ENCODE measurements around the gene CACNG7.
"Not testable (repeated sequence)": the region's sequence is repeated elsewhere in the genome, so short reads cannot be mapped to it uniquely, and the experiment has no call there.

CACNG7 gene

DNA sequence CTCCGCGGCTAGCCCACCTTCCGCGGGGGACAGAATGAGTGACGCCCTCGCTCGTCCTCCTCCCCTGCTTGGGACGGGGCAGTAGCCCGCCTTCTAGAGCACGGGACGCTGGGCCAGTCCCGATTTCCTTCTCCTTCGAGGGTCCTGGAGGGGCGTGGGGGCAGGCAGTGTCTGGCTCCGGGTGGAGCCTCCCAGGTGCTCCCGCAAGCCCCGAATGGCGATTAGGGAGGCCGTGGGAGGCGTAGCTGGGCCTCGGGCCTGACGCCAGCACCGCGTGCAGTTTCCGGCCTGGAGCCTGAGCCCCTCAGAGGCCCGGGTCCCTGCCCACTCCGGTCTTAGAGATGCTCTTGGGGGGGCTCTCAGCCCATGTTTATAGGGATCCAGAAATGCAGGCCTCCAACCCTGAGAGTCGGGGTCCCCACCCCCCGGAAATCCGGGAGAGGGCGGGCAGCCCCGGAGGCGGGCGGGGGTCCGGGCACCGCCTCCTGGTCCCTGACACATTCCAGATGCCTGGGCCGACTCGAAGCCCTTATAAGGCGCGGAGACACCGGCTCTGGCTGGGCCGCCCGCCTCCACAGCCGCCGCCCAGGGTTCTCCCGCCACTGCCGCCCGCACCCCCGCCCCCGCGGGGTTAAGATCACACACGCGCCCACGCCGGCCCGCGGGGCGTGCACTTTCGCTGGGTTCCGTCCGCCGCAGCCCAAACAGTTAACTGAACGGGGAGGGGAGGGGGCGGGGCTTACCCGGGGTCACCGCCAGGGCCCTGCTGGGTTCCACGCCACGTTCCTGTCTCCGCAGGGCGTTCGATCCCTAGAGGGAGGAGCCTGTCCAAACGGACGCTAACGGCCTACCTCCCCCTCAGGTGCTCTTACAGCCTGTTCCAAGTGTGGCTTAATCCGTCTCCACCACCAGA lies 39.9 kb upstream of the CACNG7 start:
- H3K4me2 ChIP-seq (ENCODE audit: low read length, poor library complexity, severe bottlenecking) = peak overlapping the region; percentile 50
- peak overlapping the region; percentile 71 to 94 for H3K4ac ChIP-seq (ENCODE audit: low read depth in 1 of 2, low read length in 2 of 2)
- H2BK15ac ChIP-seq (ENCODE audit: low read depth, poor library complexity, severe bottlenecking) = peak overlapping the region; percentile 98
- H3K14ac ChIP-seq (ENCODE audit: low read length in 2 of 2) = peak overlapping the region in 1 of 2 experiments; percentile 95
- H2BK120ac ChIP-seq (ENCODE audit: low read depth, low read length) = peak overlapping the region; percentile 88
- H4K8ac ChIP-seq (ENCODE audit: low read length) = peak overlapping the region; percentile 94
- H2AK5ac ChIP-seq (ENCODE audit: low read length, severe bottlenecking) = no peak overlapping the region
- under 1% methylated on average over 68 of the region's 75 CpGs for WGBS
- H3K79me1 ChIP-seq (replicated peaks; ENCODE audit: low read length, poor library complexity, severe bottlenecking) = peaks cover 14% of the 10 kb centered on the region
- DNase-seq = peak; percentile 93
- peak overlapping the region; percentile 44 for H2AFZ ChIP-seq (ENCODE audit: low read depth, low read length)
- H3K27me3 ChIP-seq (ENCODE audit: control insufficient read depth in 1 of 2, insufficient read depth in 1 of 2, low read length in 2 of 2) = no peaks in the 10 kb centered on the region
- peaks cover 16 to 21% of the 10 kb centered on the region in 2 experiments for H3K36me3 ChIP-seq (ENCODE audit: control insufficient read depth in 1 of 2, insufficient read depth in 2 of 2, low read depth in 1 of 2, low read length in 2 of 2)
- peak overlapping the region; percentile 63 for H3K27ac ChIP-seq (ENCODE audit: low read length, poor library complexity, severe bottlenecking)
- H3K9ac ChIP-seq (ENCODE audit: low read length) = peak overlapping the region; percentile 98
- peak overlapping the region; percentile 46 for H2BK5ac ChIP-seq (ENCODE audit: low read depth, low read length, poor library complexity, severe bottlenecking)
- H3K18ac ChIP-seq (ENCODE audit: low read depth in 1 of 2, low read length in 2 of 2) = peak overlapping the region; percentile 82 to 99
- H3K9me3 ChIP-seq (ENCODE audit: control insufficient read depth, low read length) = no peaks in the 10 kb centered on the region
- H2BK12ac ChIP-seq (ENCODE audit: low read length in 2 of 2) = peak overlapping the region; percentile 24 to 71
- H3K4me3 ChIP-seq (ENCODE audit: insufficient read depth in 1 of 2, low read depth in 1 of 2, low read length in 2 of 2) = peak overlapping the region; percentile 73 to 88
- H4K91ac ChIP-seq (ENCODE audit: low read length) = peak overlapping the region; percentile 99
- peaks cover 20% of the 10 kb centered on the region for H3K4me1 ChIP-seq (ENCODE audit: control insufficient read depth, insufficient read depth, low read depth, low read length)
- H3K23ac ChIP-seq (ENCODE audit: low read length in 2 of 2) = peak overlapping the region in 1 of 2 experiments; percentile 35

DNA sequence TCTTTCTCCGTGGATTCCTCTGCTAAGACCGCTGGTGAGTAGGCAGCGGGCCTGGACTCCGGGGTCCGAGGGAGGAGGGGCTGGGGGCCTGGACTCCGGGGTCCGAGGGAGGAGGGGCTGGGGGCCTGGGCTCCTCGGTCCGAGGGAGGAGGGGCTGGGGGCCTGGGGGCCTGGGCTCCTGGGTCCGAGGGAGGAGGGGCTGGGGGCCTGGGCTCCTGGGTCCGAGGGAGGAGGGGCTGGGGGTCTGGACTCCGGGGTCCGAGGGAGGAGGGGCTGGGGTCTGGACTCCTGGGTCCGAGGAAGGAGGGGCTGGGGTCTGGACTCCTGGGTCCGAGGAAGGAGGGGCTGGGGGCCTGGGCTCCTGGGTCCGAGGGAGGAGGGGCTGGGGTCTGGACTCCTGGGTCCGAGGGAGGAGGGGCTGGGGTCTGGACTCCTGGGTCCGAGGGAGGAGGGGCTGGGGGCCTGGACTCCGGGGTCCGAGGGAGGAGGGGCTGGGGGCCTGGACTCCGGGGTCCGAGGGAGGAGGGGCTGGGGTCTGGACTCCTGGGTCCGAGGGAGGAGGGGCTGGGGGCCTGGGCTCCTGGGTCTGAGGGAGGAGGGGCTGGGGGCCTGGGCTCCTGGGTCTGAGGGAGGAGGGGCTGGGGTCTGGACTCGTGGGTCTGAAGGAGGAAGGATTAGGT lies 39.1 kb upstream of the CACNG7 start:
- H2BK120ac ChIP-seq (ENCODE audit: low read depth, low read length) = peak overlapping the region; percentile 88

DNA sequence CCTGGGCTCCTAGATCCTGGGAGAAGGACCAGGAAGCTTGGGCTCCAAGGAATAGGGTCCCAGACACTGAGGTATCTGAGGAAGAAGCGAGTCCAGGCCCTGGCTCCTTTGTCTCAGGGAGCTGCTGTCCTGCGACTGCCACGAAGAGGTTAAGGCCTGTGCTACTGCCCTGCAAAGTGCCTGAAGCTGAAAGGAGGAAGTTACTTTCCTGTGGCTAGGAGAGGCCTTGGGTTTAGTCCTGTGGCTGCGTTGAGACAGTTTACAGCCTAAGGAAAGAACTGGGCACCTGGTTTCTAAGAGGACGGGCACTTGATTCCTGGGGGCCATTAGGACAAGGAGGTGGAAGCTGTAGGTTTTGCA lies 38.6 kb upstream of the CACNG7 start:
- Histone ChIP-seq H3K4me1 (ENCODE audit: control insufficient read depth, insufficient read depth, low read depth, low read length) (peaks cover 22% of the 10 kb centered on the region), H3K14ac (ENCODE audit: low read length in 2 of 2) (no peak overlapping the region), H3K36me3 (ENCODE audit: control insufficient read depth in 1 of 2, insufficient read depth in 2 of 2, low read depth in 1 of 2, low read length in 2 of 2) (peaks cover 28 to 32% of the 10 kb centered on the region in 2 experiments), H4K91ac (ENCODE audit: low read length) (no peak overlapping the region), H3K23ac (ENCODE audit: low read length in 2 of 2) (no peak overlapping the region), H2BK5ac (ENCODE audit: low read depth, low read length, poor library complexity, severe bottlenecking) (no peak overlapping the region), H2BK120ac (ENCODE audit: low read depth, low read length) (no peak overlapping the region), H3K79me1 (replicated peaks; ENCODE audit: low read length, poor library complexity, severe bottlenecking) (peaks cover 20% of the 10 kb centered on the region), H3K4ac (ENCODE audit: low read depth in 1 of 2, low read length in 2 of 2) (peak overlapping the region in 1 of 2 experiments; percentile 32), H3K18ac (ENCODE audit: low read depth in 1 of 2, low read length in 2 of 2) (no peak overlapping the region), H3K9ac (ENCODE audit: low read length) (peak overlapping the region; percentile 74), H2AK5ac (ENCODE audit: low read length, severe bottlenecking) (peak overlapping the region; percentile 17), H3K27me3 (ENCODE audit: control insufficient read depth in 1 of 2, insufficient read depth in 1 of 2, low read length in 2 of 2) (no peaks in the 10 kb centered on the region), H3K9me3 (ENCODE audit: control insufficient read depth, low read length) (no peaks in the 10 kb centered on the region), H3K4me3 (ENCODE audit: insufficient read depth in 1 of 2, low read depth in 1 of 2, low read length in 2 of 2) (peak overlapping the region in 1 of 2 experiments; percentile 50), H2AFZ (ENCODE audit: low read depth, low read length) (no peak overlapping the region), H4K8ac (ENCODE audit: low read length) (no peak overlapping the region), H2BK12ac (ENCODE audit: low read length in 2 of 2) (peak overlapping the region in 1 of 2 experiments; percentile 73), H3K4me2 (ENCODE audit: low read length, poor library complexity, severe bottlenecking) (peak overlapping the region; percentile 27), H3K27ac (ENCODE audit: low read length, poor library complexity, severe bottlenecking) (no peak overlapping the region), H2BK15ac (ENCODE audit: low read depth, poor library complexity, severe bottlenecking) (no peak overlapping the region)
- WGBS = 59% methylated on average over 5 of the region's 5 CpGs
- peak; percentile 47 for DNase-seq

More for the DNA sequence above, 39.1 kb upstream of the CACNG7 start:
- 15% methylated on average over 24 of the region's 24 CpGs for WGBS
- H3K27me3 ChIP-seq (ENCODE audit: control insufficient read depth in 1 of 2, insufficient read depth in 1 of 2, low read length in 2 of 2); H3K9me3 ChIP-seq (ENCODE audit: control insufficient read depth, low read length); H3K23ac ChIP-seq (ENCODE audit: low read length in 2 of 2); DNase-seq; H2AFZ ChIP-seq (ENCODE audit: low read depth, low read length); H2BK5ac ChIP-seq (ENCODE audit: low read depth, low read length, poor library complexity, severe bottlenecking); H2AK5ac ChIP-seq (ENCODE audit: low read length, severe bottlenecking); H2BK15ac ChIP-seq (ENCODE audit: low read depth, poor library complexity, severe bottlenecking): not testable (repeated sequence)
- Histone ChIP-seq H3K18ac (ENCODE audit: low read depth in 1 of 2, low read length in 2 of 2) (peak overlapping the region in 1 of 2 experiments; percentile 93), H3K4me1 (ENCODE audit: control insufficient read depth, insufficient read depth, low read depth, low read length) (peaks cover 21% of the 10 kb centered on the region), H3K4me3 (ENCODE audit: insufficient read depth in 1 of 2, low read depth in 1 of 2, low read length in 2 of 2) (peak overlapping the region; percentile 73 to 88), H3K4ac (ENCODE audit: low read depth in 1 of 2, low read length in 2 of 2) (peak overlapping the region in 1 of 2 experiments; percentile 61), H3K14ac (ENCODE audit: low read length in 2 of 2) (peak overlapping the region in 1 of 2 experiments; percentile 95), H3K79me1 (replicated peaks; ENCODE audit: low read length, poor library complexity, severe bottlenecking) (peaks cover 20% of the 10 kb centered on the region), H2BK12ac (ENCODE audit: low read length in 2 of 2) (peak overlapping the region; percentile 24 to 40), H3K4me2 (ENCODE audit: low read length, poor library complexity, severe bottlenecking) (peak overlapping the region; percentile 50), H4K8ac (ENCODE audit: low read length) (peak overlapping the region; percentile 83), H3K9ac (ENCODE audit: low read length) (peak overlapping the region; percentile 98), H3K27ac (ENCODE audit: low read length, poor library complexity, severe bottlenecking) (peak overlapping the region; percentile 55), H4K91ac (ENCODE audit: low read length) (peak overlapping the region; percentile 86), H3K36me3 (ENCODE audit: control insufficient read depth in 1 of 2, insufficient read depth in 2 of 2, low read depth in 1 of 2, low read length in 2 of 2) (peaks cover 23 to 27% of the 10 kb centered on the region in 2 experiments)

DNA sequence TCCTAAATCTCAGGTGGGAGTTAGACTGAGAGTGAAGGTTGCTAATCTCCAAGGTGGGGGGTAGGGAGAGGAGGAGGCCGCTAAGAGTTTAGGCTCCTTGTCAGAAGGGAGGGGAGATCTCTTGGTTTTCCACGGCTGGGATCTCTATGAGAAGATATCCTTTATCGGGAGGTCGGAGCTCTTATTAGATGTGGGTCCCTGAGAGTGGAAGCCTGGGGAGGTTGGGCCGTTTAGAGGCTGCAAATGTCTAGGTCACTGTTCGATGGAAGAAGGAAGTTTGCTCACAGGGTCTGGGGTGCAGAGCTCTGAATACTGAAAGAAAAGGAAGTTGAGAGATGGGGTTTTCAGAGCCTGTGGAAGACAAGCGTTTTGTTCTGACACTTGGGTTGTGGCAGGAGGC lies 37.6 kb upstream of the CACNG7 start:
- DNase-seq = peak; percentile 51
- no peak overlapping the region for H3K27ac ChIP-seq (ENCODE audit: low read length, poor library complexity, severe bottlenecking)
- H3K14ac ChIP-seq (ENCODE audit: low read length in 2 of 2) = no peak overlapping the region
- H3K23ac ChIP-seq (ENCODE audit: low read length in 2 of 2) = no peak overlapping the region
- peaks cover 20% of the 10 kb centered on the region for H3K79me1 ChIP-seq (replicated peaks; ENCODE audit: low read length, poor library complexity, severe bottlenecking)
- H3K36me3 ChIP-seq (ENCODE audit: control insufficient read depth in 1 of 2, insufficient read depth in 2 of 2, low read depth in 1 of 2, low read length in 2 of 2) = peaks cover 32 to 35% of the 10 kb centered on the region in 2 experiments
- WGBS = 91% methylated on average over 6 of the region's 7 CpGs
- H2BK5ac ChIP-seq (ENCODE audit: low read depth, low read length, poor library complexity, severe bottlenecking) = no peak overlapping the region
- no peak overlapping the region for H2BK12ac ChIP-seq (ENCODE audit: low read length in 2 of 2)
- no peak overlapping the region for H3K18ac ChIP-seq (ENCODE audit: low read depth in 1 of 2, low read length in 2 of 2)
- H3K9ac ChIP-seq (ENCODE audit: low read length) = peak overlapping the region; percentile 54
- no peak overlapping the region for H4K8ac ChIP-seq (ENCODE audit: low read length)
- H2AFZ ChIP-seq (ENCODE audit: low read depth, low read length) = no peak overlapping the region
- H2BK15ac ChIP-seq (ENCODE audit: low read depth, poor library complexity, severe bottlenecking) = no peak overlapping the region
- H3K4me3 ChIP-seq (ENCODE audit: insufficient read depth in 1 of 2, low read depth in 1 of 2, low read length in 2 of 2) = no peak overlapping the region
- no peak overlapping the region for H2BK120ac ChIP-seq (ENCODE audit: low read depth, low read length)
- peaks cover 18% of the 10 kb centered on the region for H3K4me1 ChIP-seq (ENCODE audit: control insufficient read depth, insufficient read depth, low read depth, low read length)
- H3K4ac ChIP-seq (ENCODE audit: low read depth in 1 of 2, low read length in 2 of 2) = no peak overlapping the region
- H3K9me3 ChIP-seq (ENCODE audit: control insufficient read depth, low read length) = no peaks in the 10 kb centered on the region
- H4K91ac ChIP-seq (ENCODE audit: low read length) = no peak overlapping the region
- no peak overlapping the region for H2AK5ac ChIP-seq (ENCODE audit: low read length, severe bottlenecking)
- H3K4me2 ChIP-seq (ENCODE audit: low read length, poor library complexity, severe bottlenecking) = no peak overlapping the region
- no peaks in the 10 kb centered on the region for H3K27me3 ChIP-seq (ENCODE audit: control insufficient read depth in 1 of 2, insufficient read depth in 1 of 2, low read length in 2 of 2)
